ENCODE results near the gene MID1. TPM values are rescaled to one million over a fixed set of nuclear protein-coding genes. Genes with fewer than 3 reads are reported as not detected.

Gene MID1
- total and polyA plus RNA-seq, 9 of the 15 experiments (the other 6 are each of a cell fraction or from before 2014, with no cell fraction given), result 0.07 to 0.54 (median 0.33) TPM

- Histone ChIP-seq H2AFZ (ENCODE audit: low read depth, low read length) (no peak overlapping the region), H3K79me2 (ENCODE audit: control insufficient read depth, insufficient read depth, low read length) (no peaks in the 10 kb centered on the region), H3K9me1 (ENCODE audit: control insufficient read depth, insufficient read depth, low read length) (no peaks in the 10 kb centered on the region), H3K27ac (ENCODE audit: extremely low read depth, low read depth, low read length) (no peak overlapping the region), H3K4me1 (replicated peaks in 1 of 2; ENCODE audit: control insufficient read depth in 2 of 2, insufficient read depth in 2 of 2, low read length in 2 of 2) (no peaks in the 10 kb centered on the region), H3K27me3 (ENCODE audit: control insufficient read depth in 2 of 2, insufficient read depth in 2 of 2, low read length in 2 of 2) (peaks cover 2 to 3% of the 10 kb centered on the region in 2 experiments; a peak in 2 of 5 replicates), H3K4me2 (ENCODE audit: insufficient read depth, low read length) (no peak overlapping the region), H3K9ac (ENCODE audit: insufficient read depth in 1 of 2, low read depth in 2 of 2, low read length in 2 of 2) (no peak overlapping the region), H4K20me1 (replicated peaks; ENCODE audit: control insufficient read depth, insufficient read depth, low read length) (no peaks in the 10 kb centered on the region), H3K9me3 (replicated peaks; ENCODE audit: control insufficient read depth, insufficient read depth, low read depth, low read length) (no peaks in the 10 kb centered on the region), H3K4me3 (no peak overlapping the region), H3K36me3 (ENCODE audit: control insufficient read depth, insufficient read depth, low read length) (no peaks in the 10 kb centered on the region)
- ChIA-PET POLR2A (no interaction called here), CTCF (ENCODE audit: low intra/inter-chr PET ratio) (no interaction called here)
- in situ Hi-C loops (cut with MboI), result loop anchor here (10.0 kb wide), 1 partner anchor 427 kb away; no protein-coding TSS in a partner anchor
- intact Hi-C loops (cut with micrococcal nuclease), result loop anchor here (10.0 kb wide), 1 partner anchor 493 kb away; no protein-coding TSS in a partner anchor
- 3% methylated on average over 4 of the region's 4 CpGs for WGBS (ENCODE audit: insufficient coverage, low coverage, missing lambda C conversion rate)
- DNase-seq (ENCODE audit: extremely low read depth in 1 of 4, low spot score in 3 of 4) (no peak), ATAC-seq (no peak), FAIRE-seq (no peak)
- TF ChIP-seq PTTG1 (tag; IDR thresholded peaks at IDR 0.05; ENCODE audit: low read depth), result no peak
- TF ChIP-seq RBM39 (optimal IDR thresholded peaks at IDR 0.05; ENCODE audit: low read depth, low read length), result no peak
- no peak for TF ChIP-seq ZKSCAN1 (IDR thresholded peaks at IDR 0.05; ENCODE audit: low read depth, low read length)
- TF ChIP-seq ZNF592 (IDR thresholded peaks at IDR 0.05), result no peak
- no peak for TF ChIP-seq PHB (CRISPR knock-in tag; IDR thresholded peaks at IDR 0.05)
- TF ChIP-seq PHF21A (IDR thresholded peaks at IDR 0.05; ENCODE audit: borderline replicate concordance, low read depth), result no peak
- no peak for TF ChIP-seq BRF1 (IDR thresholded peaks at IDR 0.05; ENCODE audit: borderline replicate concordance, extremely low read depth, insufficient read length)
- TF ChIP-seq ELF1 (tag; IDR thresholded peaks at IDR 0.05), result no peak
- TF ChIP-seq KDM5B (IDR thresholded peaks at IDR 0.05; ENCODE audit: insufficient replicate concordance, low read depth, low read length), result no peak
- no TSS peak for BruUV-seq (replicated peaks)
Measured at GRCh38 chrX:10611441-10612090, 8.8 kb downstream of the MID1 start.
